PC-3 (cell line): Measurements from ENCODE around the gene FAM181B.

Experiments used
- CTCF ChIP-seq: fragments of 300-600 bp; sonication (generic); conservative IDR thresholded peaks from 2 replicates; pipeline ENCODE4 v1.5.1; 2017; ENCODE audit warnings: antibody characterized with exemption, low read depth, mild to moderate bottlenecking, low read length
- EZH2 ChIP-seq: fragments of 300-600 bp; sonication (generic); IDR thresholded peaks from one replicate; pipeline ENCODE4 v1.6.1; 2017; ENCODE audit warnings: antibody characterized with exemption, mild to moderate bottlenecking, low read length; ENCODE audit not compliant: unreplicated experiment

- no peak for TF ChIP-seq CTCF
- no peak for TF ChIP-seq EZH2
Measured at GRCh38 chr11:82730754-82731153, 2.9 kb downstream of the FAM181B start.
